Right lung (tissue), 5 donors: ENCODE measurements around the gene PRSS1. TPM values are rescaled to one million over a fixed set of nuclear protein-coding genes. Genes with fewer than 3 reads are reported as not detected.

ENCODE experiments used
- DNase-seq, 2 donors: peaks; one replicate each; pipeline ENCODE4 v3.0.0-alpha.2; 2013
- polyA plus RNA-seq, 5 donors: library from polyadenylated mRNA; unstranded; fragments of 120-200 nt; gene quantifications; one replicate each; pipeline versions ENCODE4 v1.2.1 to v1.2.3, GENCODE V29; 2013; ENCODE audit warnings: inconsistent platforms in 1 of 5, low replicate concordance in 1 of 5; ENCODE audit not compliant: insufficient read length in 5 of 5, insufficient read depth in 1 of 5

Gene PRSS1
- polyA plus RNA-seq, 5 donors: not detected

DNA sequence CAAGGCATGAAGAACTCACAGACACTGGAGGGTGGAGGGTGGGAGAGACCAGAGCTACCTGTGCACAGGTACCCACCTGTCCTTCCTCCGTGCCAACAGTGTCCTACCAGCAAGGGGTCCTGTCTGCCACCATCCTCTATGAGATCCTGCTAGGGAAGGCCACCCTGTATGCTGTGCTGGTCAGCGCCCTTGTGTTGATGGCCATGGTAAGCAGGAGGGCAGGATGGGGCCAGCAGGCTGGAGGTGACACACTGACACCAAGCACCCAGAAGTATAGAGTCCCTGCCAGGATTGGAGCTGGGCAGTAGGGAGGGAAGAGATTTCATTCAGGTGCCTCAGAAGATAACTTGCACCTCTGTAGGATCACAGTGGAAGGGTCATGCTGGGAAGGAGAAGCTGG lies 43.3 kb downstream of the PRSS1 start:
- DNase-seq: no peak

DNA sequence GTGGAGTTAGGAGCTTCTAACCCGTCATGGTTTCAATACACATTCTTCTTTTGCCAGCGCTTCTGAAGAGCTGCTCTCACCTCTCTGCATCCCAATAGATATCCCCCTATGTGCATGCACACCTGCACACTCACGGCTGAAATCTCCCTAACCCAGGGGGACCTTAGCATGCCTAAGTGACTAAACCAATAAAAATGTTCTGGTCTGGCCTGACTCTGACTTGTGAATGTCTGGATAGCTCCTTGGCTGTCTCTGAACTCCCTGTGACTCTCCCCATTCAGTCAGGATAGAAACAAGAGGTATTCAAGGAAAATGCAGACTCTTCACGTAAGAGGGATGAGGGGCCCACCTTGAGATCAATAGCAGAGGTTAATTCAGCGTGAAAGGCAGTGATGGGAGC lies 43.9 kb downstream of the PRSS1 start:
- DNase-seq: no peak

DNA sequence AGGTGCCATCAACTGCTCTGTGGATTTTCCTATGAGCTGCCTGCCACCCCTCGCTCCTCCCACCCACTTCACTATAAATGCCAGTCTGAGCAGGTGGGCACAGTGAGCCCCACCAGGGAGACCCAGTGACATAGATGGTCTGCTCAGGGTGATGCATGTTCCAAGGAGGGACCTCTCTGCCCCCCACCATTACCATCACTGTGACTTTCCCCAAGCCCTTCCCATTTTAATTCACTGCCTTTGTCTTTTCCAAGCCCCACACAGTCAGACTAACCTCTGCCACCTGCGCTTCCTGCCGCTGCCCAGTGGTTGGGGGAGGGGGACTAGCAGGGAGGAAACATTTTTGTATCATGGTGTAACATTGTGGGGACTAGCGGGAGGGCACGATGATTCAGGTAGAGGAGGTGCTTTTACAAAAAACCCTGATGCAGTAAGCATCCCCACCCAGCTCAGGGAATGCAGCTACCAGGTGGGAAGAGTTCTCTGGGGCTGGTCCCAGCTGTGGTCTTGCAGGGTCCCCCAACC lies 46.1 kb downstream of the PRSS1 start:
- no peak for DNase-seq

DNA sequence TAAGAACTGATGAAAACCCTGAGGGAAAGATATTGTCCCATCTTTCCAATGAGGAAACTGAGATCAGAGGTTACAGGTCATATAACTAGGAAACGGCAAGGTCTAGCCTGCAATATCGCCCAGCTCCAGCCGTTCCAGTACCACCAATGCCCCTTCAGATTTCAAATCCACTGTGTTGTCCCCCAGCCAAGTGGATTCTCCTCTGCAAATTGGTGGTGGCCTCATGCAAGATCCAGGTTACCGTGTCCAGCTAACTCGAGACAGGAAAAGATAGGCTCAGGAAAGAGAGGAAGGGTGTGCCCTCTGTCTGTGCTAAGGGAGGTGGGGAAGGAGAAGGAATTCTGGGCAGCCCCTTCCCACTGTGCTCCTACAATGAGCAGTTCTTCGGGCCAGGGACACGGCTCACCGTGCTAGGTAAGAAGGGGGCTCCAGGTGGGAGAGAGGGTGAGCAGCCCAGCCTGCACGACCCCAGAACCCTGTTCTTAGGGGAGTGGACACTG lies 46.8 kb downstream of the PRSS1 start:
- no peak for DNase-seq

DNA sequence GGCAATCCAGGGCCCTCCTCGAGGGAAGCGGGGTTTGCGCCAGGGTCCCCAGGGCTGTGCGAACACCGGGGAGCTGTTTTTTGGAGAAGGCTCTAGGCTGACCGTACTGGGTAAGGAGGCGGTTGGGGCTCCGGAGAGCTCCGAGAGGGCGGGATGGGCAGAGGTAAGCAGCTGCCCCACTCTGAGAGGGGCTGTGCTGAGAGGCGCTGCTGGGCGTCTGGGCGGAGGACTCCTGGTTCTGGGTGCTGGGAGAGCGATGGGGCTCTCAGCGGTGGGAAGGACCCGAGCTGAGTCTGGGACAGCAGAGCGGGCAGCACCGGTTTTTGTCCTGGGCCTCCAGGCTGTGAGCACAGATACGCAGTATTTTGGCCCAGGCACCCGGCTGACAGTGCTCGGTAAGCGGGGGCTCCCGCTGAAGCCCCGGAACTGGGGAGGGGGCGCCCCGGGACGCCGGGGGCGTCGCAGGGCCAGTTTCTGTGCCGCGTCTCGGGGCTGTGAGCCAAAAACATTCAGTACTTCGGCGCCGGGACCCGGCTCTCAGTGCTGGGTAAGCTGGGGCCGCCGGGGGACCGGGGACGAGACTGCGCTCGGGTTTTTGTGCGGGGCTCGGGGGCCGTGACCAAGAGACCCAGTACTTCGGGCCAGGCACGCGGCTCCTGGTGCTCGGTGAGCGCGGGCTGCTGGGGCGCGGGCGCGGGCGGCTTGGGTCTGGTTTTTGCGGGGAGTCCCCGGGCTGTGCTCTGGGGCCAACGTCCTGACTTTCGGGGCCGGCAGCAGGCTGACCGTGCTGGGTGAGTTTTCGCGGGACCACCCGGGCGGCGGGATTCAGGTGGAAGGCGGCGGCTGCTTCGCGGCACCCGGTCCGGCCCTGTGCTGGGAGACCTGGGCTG lies 47.5 kb downstream of the PRSS1 start:
- DNase-seq: no peak

DNA sequence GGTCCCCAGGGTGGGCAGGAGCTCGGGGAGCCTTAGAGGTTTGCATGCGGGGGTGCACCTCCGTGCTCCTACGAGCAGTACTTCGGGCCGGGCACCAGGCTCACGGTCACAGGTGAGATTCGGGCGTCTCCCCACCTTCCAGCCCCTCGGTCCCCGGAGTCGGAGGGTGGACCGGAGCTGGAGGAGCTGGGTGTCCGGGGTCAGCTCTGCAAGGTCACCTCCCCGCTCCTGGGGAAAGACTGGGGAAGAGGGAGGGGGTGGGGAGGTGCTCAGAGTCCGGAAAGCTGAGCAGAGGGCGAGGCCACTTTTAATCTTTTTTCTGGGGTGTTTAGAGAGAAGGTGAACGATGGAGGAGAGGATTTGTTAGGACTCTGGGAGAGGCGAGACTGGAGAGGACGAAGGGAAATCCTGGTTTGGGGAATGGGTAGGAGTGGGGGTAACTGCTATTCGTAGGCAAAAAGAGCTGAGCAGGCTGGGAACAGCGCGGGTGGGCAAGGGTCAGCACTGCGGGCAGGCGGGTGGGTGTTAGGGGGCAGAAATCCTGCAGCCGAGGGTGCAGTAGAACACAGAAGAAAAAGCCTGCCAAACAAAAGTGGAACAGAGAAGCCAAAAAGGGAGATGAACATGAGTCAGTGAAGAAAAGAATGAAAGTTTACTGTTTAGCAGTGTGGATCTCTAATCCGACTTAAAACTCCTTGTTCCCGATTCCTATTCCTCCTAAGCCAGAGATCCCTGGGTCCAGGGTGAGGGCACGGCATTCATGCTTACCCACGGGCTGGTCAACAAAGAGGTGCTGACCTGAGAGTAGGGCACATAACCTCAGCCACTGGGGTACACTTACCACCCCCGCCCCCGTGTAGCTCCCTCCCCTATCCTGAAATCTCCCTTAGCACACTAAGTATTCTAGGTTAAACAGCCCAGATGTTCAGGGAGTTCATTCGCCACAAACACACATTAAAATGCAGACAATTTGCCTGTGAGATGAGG lies 48.4 kb downstream of the PRSS1 start:
- no peak for DNase-seq

DNA sequence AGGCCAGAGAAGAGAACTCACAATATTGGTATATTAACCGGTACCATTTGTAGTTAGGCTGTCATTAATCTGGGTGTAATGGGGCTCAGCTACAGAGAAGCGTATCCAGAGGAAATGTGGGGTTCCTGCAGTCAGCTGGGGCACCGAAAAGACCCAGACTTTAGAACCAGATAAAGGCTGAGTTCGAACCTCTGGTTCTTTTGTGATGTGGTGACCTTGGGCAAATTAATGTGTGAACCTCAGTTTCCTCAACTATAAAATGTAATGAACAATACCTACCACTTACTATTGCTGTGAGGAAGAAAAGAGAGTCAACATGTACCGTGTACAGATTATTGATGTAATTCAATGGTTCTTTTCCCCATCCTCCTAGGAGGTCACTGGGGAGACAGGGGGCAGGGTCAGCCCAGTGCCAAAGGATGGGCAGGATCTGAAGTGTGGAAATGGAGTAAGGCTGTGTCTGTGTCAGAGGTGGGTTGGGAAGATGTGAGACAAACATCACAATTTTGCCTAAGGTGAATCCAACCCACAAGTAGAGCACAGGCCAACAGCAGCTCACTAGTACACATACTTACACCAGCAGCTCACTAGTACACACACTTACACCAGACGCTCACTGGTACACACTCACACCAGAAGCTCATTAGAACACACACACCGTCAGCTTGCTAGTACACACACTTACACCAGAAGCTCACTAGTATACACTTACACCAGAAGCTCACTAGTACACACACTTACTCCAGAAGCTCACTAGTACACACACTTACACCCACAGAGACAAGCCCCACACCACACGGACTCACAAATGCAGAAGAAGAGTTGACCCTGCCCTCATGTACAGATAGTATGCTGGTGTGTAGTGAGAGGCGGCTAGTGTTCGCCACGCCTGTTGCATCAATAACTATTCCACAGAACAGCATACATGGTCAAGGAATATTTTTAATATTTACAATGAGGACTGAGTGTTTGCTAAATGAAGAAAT lies 49.5 kb downstream of the PRSS1 start:
- DNase-seq: no peak

DNA sequence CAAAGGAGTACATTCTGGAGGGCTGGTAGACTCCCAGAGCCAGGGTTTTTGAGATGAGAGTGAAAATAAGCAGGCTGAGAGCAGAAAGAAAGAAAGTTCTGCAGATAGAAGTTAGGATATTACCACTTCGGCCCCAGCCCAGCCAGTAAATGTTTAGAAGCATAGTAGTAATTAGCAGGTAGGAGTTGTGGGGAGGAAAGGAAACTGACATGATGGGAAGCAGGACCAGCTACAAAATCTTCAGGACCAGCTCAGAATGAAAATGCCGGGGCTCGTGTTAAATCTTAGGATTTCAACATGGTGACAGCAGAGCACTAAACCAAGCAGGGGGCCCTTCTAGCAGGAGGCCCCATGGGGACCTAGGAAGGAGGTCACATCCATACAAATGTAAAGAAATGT lies 50.2 kb downstream of the PRSS1 start:
- DNase-seq: no peak

DNA sequence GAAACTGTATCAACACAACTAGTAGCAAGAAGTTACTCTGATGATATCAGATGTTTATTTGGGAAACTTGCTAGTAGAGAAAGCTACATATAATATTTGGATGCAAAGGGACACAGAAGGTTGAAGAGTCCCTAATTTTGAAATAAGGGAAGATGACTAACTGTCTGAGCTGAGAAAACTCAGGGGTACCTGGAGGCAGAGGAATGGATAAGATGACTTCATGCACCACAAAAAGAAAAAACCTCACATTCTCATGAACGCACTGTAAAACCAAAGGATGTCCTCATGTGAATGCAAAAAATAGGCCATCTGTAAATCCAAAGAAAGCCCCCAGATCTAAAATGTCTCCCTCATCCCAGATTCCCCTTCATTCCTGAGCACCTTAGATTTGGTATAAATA lies 50.8 kb downstream of the PRSS1 start:
- no peak for DNase-seq

DNA sequence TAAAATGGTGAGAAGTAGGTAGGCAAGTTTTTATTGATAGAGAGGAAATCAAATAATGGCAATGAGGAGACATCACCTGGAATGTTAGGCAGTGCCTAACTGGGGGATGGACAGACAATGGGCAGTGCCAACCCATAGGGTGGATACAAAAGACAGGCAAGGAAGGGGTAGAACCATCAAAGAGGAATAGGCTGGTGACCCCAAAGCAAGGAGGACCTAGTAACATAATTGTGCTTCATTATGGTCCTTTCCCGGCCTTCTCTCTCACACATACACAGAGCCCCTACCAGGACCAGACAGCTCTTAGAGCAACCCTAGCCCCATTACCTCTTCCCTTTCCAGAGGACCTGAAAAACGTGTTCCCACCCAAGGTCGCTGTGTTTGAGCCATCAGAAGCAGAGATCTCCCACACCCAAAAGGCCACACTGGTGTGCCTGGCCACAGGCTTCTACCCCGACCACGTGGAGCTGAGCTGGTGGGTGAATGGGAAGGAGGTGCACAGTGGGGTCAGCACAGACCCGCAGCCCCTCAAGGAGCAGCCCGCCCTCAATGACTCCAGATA lies 51.5 kb downstream of the PRSS1 start:
- no peak for DNase-seq

DNA sequence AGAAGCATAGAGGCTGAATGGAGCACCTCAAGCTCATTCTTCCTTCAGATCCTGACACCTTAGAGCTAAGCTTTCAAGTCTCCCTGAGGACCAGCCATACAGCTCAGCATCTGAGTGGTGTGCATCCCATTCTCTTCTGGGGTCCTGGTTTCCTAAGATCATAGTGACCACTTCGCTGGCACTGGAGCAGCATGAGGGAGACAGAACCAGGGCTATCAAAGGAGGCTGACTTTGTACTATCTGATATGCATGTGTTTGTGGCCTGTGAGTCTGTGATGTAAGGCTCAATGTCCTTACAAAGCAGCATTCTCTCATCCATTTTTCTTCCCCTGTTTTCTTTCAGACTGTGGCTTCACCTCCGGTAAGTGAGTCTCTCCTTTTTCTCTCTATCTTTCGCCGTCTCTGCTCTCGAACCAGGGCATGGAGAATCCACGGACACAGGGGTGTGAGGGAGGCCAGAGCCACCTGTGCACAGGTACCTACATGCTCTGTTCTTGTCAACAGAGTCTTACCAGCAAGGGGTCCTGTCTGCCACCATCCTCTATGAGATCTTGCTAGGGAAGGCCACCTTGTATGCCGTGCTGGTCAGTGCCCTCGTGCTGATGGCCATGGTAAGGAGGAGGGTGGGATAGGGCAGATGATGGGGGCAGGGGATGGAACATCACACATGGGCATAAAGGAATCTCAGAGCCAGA lies 52.5 kb downstream of the PRSS1 start:
- no peak for DNase-seq

DNA sequence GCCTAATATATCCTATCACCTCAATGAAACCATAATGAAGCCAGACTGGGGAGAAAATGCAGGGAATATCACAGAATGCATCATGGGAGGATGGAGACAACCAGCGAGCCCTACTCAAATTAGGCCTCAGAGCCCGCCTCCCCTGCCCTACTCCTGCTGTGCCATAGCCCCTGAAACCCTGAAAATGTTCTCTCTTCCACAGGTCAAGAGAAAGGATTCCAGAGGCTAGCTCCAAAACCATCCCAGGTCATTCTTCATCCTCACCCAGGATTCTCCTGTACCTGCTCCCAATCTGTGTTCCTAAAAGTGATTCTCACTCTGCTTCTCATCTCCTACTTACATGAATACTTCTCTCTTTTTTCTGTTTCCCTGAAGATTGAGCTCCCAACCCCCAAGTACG lies 53.0 kb downstream of the PRSS1 start:
- no peak for DNase-seq

Other genes with a start within 250 kb of the PRSS1 start
- not detected for gene PRSS2, start 21.5 kb downstream of the PRSS1 start, polyA plus RNA-seq
- gene EPHB6, start 105.6 kb downstream of the PRSS1 start, polyA plus RNA-seq: 10 to 100 TPM; 18.9 to 28.3 (median 26.8) TPM
- gene TRPV6, start 136.3 kb downstream of the PRSS1 start, polyA plus RNA-seq: 10 to 100 TPM in 1 of 5 donors, 1 to 10 TPM in 4; 5.3 to 10.1 (median 8.1) TPM
- gene TRPV5, start 184.3 kb downstream of the PRSS1 start, polyA plus RNA-seq: under 1 TPM; 0.09 to 0.24 (median 0.18) TPM
- under 1 TPM; 0.25 to 0.63 (median 0.35) TPM for gene LLCFC1, start 190.0 kb downstream of the PRSS1 start, polyA plus RNA-seq
- 1 to 10 TPM; 1.1 to 4.3 (median 2.5) TPM for gene KEL, start 212.9 kb downstream of the PRSS1 start, polyA plus RNA-seq